ENCODE results near the gene INTS2.

The INTS2 gene

GRCh38 chr17:61836266-61837174, 91.3 kb downstream of the INTS2 start:
- TF ChIP-seq POLR2AphosphoS5 (IDR thresholded peaks at IDR 0.05; ENCODE audit: low read depth) (no peak), SPI1 (IDR thresholded peaks at IDR 0.05; ENCODE audit: borderline replicate concordance, low read depth) (no peak), GABPA (IDR thresholded peaks at IDR 0.05; ENCODE audit: low read depth) (no peak)
- TF ChIP-seq, protein P1, sequence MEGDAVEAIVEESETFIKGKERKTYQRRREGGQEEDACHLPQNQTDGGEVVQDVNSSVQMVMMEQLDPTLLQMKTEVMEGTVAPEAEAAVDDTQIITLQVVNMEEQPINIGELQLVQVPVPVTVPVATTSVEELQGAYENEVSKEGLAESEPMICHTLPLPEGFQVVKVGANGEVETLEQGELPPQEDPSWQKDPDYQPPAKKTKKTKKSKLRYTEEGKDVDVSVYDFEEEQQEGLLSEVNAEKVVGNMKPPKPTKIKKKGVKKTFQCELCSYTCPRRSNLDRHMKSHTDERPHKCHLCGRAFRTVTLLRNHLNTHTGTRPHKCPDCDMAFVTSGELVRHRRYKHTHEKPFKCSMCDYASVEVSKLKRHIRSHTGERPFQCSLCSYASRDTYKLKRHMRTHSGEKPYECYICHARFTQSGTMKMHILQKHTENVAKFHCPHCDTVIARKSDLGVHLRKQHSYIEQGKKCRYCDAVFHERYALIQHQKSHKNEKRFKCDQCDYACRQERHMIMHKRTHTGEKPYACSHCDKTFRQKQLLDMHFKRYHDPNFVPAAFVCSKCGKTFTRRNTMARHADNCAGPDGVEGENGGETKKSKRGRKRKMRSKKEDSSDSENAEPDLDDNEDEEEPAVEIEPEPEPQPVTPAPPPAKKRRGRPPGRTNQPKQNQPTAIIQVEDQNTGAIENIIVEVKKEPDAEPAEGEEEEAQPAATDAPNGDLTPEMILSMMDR (IDR thresholded peaks at IDR 0.05; ENCODE audit: insufficient read depth, low read length): no peak
- TF ChIP-seq, protein P2, sequence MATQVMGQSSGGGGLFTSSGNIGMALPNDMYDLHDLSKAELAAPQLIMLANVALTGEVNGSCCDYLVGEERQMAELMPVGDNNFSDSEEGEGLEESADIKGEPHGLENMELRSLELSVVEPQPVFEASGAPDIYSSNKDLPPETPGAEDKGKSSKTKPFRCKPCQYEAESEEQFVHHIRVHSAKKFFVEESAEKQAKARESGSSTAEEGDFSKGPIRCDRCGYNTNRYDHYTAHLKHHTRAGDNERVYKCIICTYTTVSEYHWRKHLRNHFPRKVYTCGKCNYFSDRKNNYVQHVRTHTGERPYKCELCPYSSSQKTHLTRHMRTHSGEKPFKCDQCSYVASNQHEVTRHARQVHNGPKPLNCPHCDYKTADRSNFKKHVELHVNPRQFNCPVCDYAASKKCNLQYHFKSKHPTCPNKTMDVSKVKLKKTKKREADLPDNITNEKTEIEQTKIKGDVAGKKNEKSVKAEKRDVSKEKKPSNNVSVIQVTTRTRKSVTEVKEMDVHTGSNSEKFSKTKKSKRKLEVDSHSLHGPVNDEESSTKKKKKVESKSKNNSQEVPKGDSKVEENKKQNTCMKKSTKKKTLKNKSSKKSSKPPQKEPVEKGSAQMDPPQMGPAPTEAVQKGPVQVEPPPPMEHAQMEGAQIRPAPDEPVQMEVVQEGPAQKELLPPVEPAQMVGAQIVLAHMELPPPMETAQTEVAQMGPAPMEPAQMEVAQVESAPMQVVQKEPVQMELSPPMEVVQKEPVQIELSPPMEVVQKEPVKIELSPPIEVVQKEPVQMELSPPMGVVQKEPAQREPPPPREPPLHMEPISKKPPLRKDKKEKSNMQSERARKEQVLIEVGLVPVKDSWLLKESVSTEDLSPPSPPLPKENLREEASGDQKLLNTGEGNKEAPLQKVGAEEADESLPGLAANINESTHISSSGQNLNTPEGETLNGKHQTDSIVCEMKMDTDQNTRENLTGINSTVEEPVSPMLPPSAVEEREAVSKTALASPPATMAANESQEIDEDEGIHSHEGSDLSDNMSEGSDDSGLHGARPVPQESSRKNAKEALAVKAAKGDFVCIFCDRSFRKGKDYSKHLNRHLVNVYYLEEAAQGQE (IDR thresholded peaks at IDR 0.05; ENCODE audit: insufficient replicate concordance, low read depth): no peak
- no peak for DNase-seq (ENCODE audit: low read depth in 1 of 2, low spot score in 1 of 2)
- no peaks in the 10 kb centered on the region for H3K27me3 ChIP-seq (ENCODE audit: insufficient read depth, poor library complexity, severe bottlenecking)

DNA sequence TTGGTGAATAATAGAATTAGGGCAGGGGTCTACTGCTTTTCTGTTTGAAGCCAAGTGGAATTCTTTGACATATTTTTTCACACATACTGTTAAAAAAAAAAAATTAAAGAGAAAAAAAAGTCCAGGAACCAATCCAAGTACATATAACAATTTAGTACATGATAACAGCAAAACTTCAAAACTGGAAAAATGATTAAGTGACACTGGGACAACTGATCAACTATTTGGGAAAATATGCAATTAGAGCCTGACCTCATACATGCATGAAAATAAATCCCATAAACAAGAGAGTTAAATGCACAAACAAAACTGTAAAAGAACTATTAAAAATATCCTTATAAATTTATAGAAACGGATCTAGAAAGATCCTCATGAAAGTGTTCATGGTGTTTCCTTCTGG, 92.2 kb downstream of the INTS2 start:
- no peak overlapping the region for H3K27ac ChIP-seq (replicated peaks)
- no peaks in the 10 kb centered on the region for H3K27me3 ChIP-seq (ENCODE audit: insufficient read depth, poor library complexity, severe bottlenecking)
- no peak for DNase-seq (ENCODE audit: low read depth in 1 of 2, low spot score in 1 of 2)
- no peak overlapping the region for H3K4me3 ChIP-seq (replicated peaks; ENCODE audit: insufficient read depth, low read length)
- TF ChIP-seq GABPA (IDR thresholded peaks at IDR 0.05; ENCODE audit: low read depth) (no peak), SPI1 (IDR thresholded peaks at IDR 0.05; ENCODE audit: borderline replicate concordance, low read depth) (no peak), POLR2AphosphoS5 (IDR thresholded peaks at IDR 0.05; ENCODE audit: low read depth) (no peak)
- TF ChIP-seq, protein P2 (IDR thresholded peaks at IDR 0.05; ENCODE audit: insufficient replicate concordance, low read depth): no peak
- TF ChIP-seq, protein P1 (IDR thresholded peaks at IDR 0.05; ENCODE audit: insufficient read depth, low read length): no peak

More at GRCh38 chr17:61836266-61837174, 91.3 kb downstream of the INTS2 start:
- H3K27ac ChIP-seq (replicated peaks): no peak overlapping the region
- no peak overlapping the region for H3K4me3 ChIP-seq (replicated peaks; ENCODE audit: insufficient read depth, low read length)

- H3K27ac ChIP-seq (replicated peaks): no peak overlapping the region
- no peaks in the 10 kb centered on the region for H3K27me3 ChIP-seq (ENCODE audit: insufficient read depth, poor library complexity, severe bottlenecking)
- H3K4me3 ChIP-seq (replicated peaks; ENCODE audit: insufficient read depth, low read length): no peak overlapping the region
- TF ChIP-seq, protein P2 (IDR thresholded peaks at IDR 0.05; ENCODE audit: insufficient replicate concordance, low read depth): no peak
- TF ChIP-seq POLR2AphosphoS5 (IDR thresholded peaks at IDR 0.05; ENCODE audit: low read depth) (no peak), SPI1 (IDR thresholded peaks at IDR 0.05; ENCODE audit: borderline replicate concordance, low read depth) (no peak), GABPA (IDR thresholded peaks at IDR 0.05; ENCODE audit: low read depth) (no peak)
- TF ChIP-seq, protein P1 (IDR thresholded peaks at IDR 0.05; ENCODE audit: insufficient read depth, low read length): no peak
- no peak for DNase-seq (ENCODE audit: low read depth in 1 of 2, low spot score in 1 of 2)
Measured at GRCh38 chr17:61834610-61835009, 93.2 kb downstream of the INTS2 start.
